Measurements from ENCODE around the gene SRGAP3.

The SRGAP3 gene

GRCh38 chr3:9270704-9271103, 21.3 kb upstream of the SRGAP3 start:
- TF ChIP-seq BACH2 (CRISPR knock-in tag; IDR thresholded peaks at IDR 0.05; ENCODE audit: borderline replicate concordance) (no peak), ZFP30 (CRISPR knock-in tag; IDR thresholded peaks at IDR 0.05) (no peak), OSR1 (CRISPR knock-in tag; IDR thresholded peaks at IDR 0.05) (no peak), CREB5 (CRISPR knock-in tag; IDR thresholded peaks at IDR 0.05; ENCODE audit: low read depth) (no peak), PPARA (CRISPR knock-in tag; IDR thresholded peaks at IDR 0.05; ENCODE audit: borderline replicate concordance) (no peak), TCF4 (CRISPR knock-in tag; IDR thresholded peaks at IDR 0.05; ENCODE audit: borderline replicate concordance) (no peak), ARNTL (CRISPR knock-in tag; IDR thresholded peaks at IDR 0.05; ENCODE audit: borderline replicate concordance, low read depth) (no peak), CSRNP3 (CRISPR knock-in tag; IDR thresholded peaks at IDR 0.05) (no peak), ZC3H10 (CRISPR knock-in tag; IDR thresholded peaks at IDR 0.05) (no peak), ZNF70 (CRISPR knock-in tag; IDR thresholded peaks at IDR 0.05) (no peak), ZFP3 (CRISPR knock-in tag; IDR thresholded peaks at IDR 0.05) (no peak), TOX (CRISPR knock-in tag; IDR thresholded peaks at IDR 0.05; ENCODE audit: borderline replicate concordance) (no peak), TSHZ2 (CRISPR knock-in tag; IDR thresholded peaks at IDR 0.05) (no peak), ZNF565 (CRISPR knock-in tag; conservative IDR thresholded peaks at IDR 0.05; ENCODE audit: low read depth) (no peak), ISL1 (CRISPR knock-in tag; IDR thresholded peaks at IDR 0.05) (no peak), PATZ1 (CRISPR knock-in tag; IDR thresholded peaks at IDR 0.05; ENCODE audit: borderline replicate concordance) (no peak), GLIS3 (CRISPR knock-in tag; IDR thresholded peaks at IDR 0.05) (no peak), RARB (CRISPR knock-in tag; IDR thresholded peaks at IDR 0.05) (no peak)
- ATAC-seq = no peak

GRCh38 chr3:9266716-9267115, 17.3 kb upstream of the SRGAP3 start:
- no peak for ATAC-seq
- TF ChIP-seq OSR1 (CRISPR knock-in tag; IDR thresholded peaks at IDR 0.05) (no peak), GLIS3 (CRISPR knock-in tag; IDR thresholded peaks at IDR 0.05) (no peak), BACH2 (CRISPR knock-in tag; IDR thresholded peaks at IDR 0.05; ENCODE audit: borderline replicate concordance) (no peak)

GRCh38 chr3:9260305-9260704, 10.9 kb upstream of the SRGAP3 start:
- no peak for ATAC-seq
- no peak for TF ChIP-seq OSR1 (CRISPR knock-in tag; IDR thresholded peaks at IDR 0.05)
- no peak for TF ChIP-seq CSRNP3 (CRISPR knock-in tag; IDR thresholded peaks at IDR 0.05)
- TF ChIP-seq BACH2 (CRISPR knock-in tag; IDR thresholded peaks at IDR 0.05; ENCODE audit: borderline replicate concordance) = no peak
- TF ChIP-seq PPARA (CRISPR knock-in tag; IDR thresholded peaks at IDR 0.05; ENCODE audit: borderline replicate concordance) = no peak
- no peak for TF ChIP-seq ISL1 (CRISPR knock-in tag; IDR thresholded peaks at IDR 0.05)
- TF ChIP-seq TCF4 (CRISPR knock-in tag; IDR thresholded peaks at IDR 0.05; ENCODE audit: borderline replicate concordance) = no peak
- no peak for TF ChIP-seq CREB5 (CRISPR knock-in tag; IDR thresholded peaks at IDR 0.05; ENCODE audit: low read depth)
- TF ChIP-seq ESRRG (CRISPR knock-in tag; IDR thresholded peaks at IDR 0.05) = no peak
- no peak for TF ChIP-seq CSDC2 (CRISPR knock-in tag; IDR thresholded peaks at IDR 0.05)
- TF ChIP-seq ZNF565 (CRISPR knock-in tag; conservative IDR thresholded peaks at IDR 0.05; ENCODE audit: low read depth) = no peak
